HCT116 (cell line): ENCODE results near the gene WNT9A. TPM values are rescaled to one million over a fixed set of nuclear protein-coding genes. Genes with fewer than 3 reads are reported as not detected.

Experiments
- ATAC-seq: fragments of 200-7000 bp; cut with Tn5 transposase; 2 replicates; pipeline ENCODE4 v1.9.1; 2020; ENCODE audit warnings: mild to moderate bottlenecking, moderate library complexity
- BruUV-seq: library from RNA; stranded (reverse); fragments of 400-500 nt; replicated peaks from 2 replicates; lab custom pipeline; 2021; lab: Mats Ljungman, UMichigan
- CTCF ChIA-PET: fragments of 300-600 bp; sonication (Branson Sonifier 250); formaldehyde crosslinking; loops from one replicate; lab custom pipeline; 2021; ENCODE audit warnings: antibody characterized with exemption; lab: Charles Lee
- POLR2A ChIA-PET: fragments of 300-600, 350-600 bp; sonication (Branson Sonifier 250); formaldehyde crosslinking; loops from one replicate; lab custom pipeline; 2021; ENCODE audit warnings: antibody characterized with exemption; lab: Charles Lee
- RAD21 ChIA-PET, 2 experiments: fragments of 300-600 bp; sonication (Branson Sonifier 250); formaldehyde crosslinking; loops; one replicate each; lab custom pipeline; 2023; ENCODE audit warnings: low total read pairs in 2 of 2; ENCODE audit not compliant: uncharacterized antibody in 2 of 2, unreplicated experiment in 2 of 2, low non-redundant PET in 1 of 2; lab: Charles Lee
- DNase-seq: peaks from one replicate; pipeline ENCODE4 v3.0.0-alpha.2; 2010; ENCODE audit warnings: low read depth, low spot score
- H2AFZ ChIP-seq: fragments of 200-600 bp; shearing (Covaris generic), sonication (generic); 2 replicates; pipeline ENCODE4 v1.6.1; 2017; ENCODE audit warnings: low read depth, mixed run types, mixed read lengths, antibody characterized with exemption, low read length; ENCODE audit not compliant: poor library complexity, severe bottlenecking
- H3K27ac ChIP-seq: 2 replicates; pipeline ENCODE4 v1.5.1; 2012; ENCODE audit warnings: low read depth, low read length
- H3K27me3 ChIP-seq: fragments of 200-600 bp; sonication (generic); 2 replicates; pipeline ENCODE4 v1.6.1; 2016; ENCODE audit warnings: mixed run types, low read length, mixed read lengths; ENCODE audit not compliant: insufficient read depth
- H3K36me3 ChIP-seq, 2 experiments: fragments of 200-500 bp in 1 of 2; fragments of 200-600 bp in 1 of 2; sonication (Bioruptor generic) in 1 of 2; sonication (generic) in 1 of 2; 2 replicates each; pipeline versions ENCODE4 v1.5.1 to v1.6.1; 2014 to 2016; ENCODE audit warnings: low read length in 2 of 2, inconsistent platforms in 1 of 2, mixed read lengths in 1 of 2, mixed run types in 1 of 2; ENCODE audit not compliant: insufficient read depth in 2 of 2, control insufficient read depth in 1 of 2
- H3K4me1 ChIP-seq, 2 experiments: fragments of 200-600 bp in 1 of 2; sonication (generic) in 1 of 2; 2 replicates each; pipeline versions ENCODE4 v1.5.1 to v1.6.1; 2012 to 2017; ENCODE audit warnings: low read length in 2 of 2, inconsistent platforms in 1 of 2, mild to moderate bottlenecking in 1 of 2, mixed read lengths in 1 of 2, mixed run types in 1 of 2, moderate library complexity in 1 of 2; ENCODE audit not compliant: insufficient read depth in 2 of 2, control insufficient read depth in 1 of 2
- H3K4me2 ChIP-seq: fragments of 200-600 bp; sonication (generic); 2 replicates; pipeline ENCODE4 v1.6.1; 2017; ENCODE audit warnings: mixed run types, low read length, mixed read lengths
- H3K4me3 ChIP-seq, 2 experiments: fragments of 200-600 bp in 1 of 2; sonication (generic) in 1 of 2; replicated peaks in 1 of 2; 2 replicates each; pipeline ENCODE4 v1.5.1; 2011 to 2016; ENCODE audit warnings: low read length in 2 of 2, control low read depth in 1 of 2, low read depth in 1 of 2, mild to moderate bottlenecking in 1 of 2, mixed read lengths in 1 of 2, mixed run types in 1 of 2
- H3K79me2 ChIP-seq: fragments of 200-600 bp; sonication (generic); 2 replicates; pipeline ENCODE4 v1.6.1; 2017; ENCODE audit warnings: mild to moderate bottlenecking, mixed run types, low read length, moderate library complexity, mixed read lengths; ENCODE audit not compliant: insufficient read depth
- H3K9ac ChIP-seq: fragments of 200-600 bp; sonication (generic); 2 replicates; pipeline ENCODE4 v1.6.1; 2016; ENCODE audit warnings: low read length, mixed read lengths
- H3K9me2 ChIP-seq: fragments of 200-600 bp; sonication (generic), shearing (Covaris generic); 2 replicates; pipeline ENCODE4 v1.6.1; 2017; ENCODE audit warnings: mixed run types, mild to moderate bottlenecking, moderate library complexity; ENCODE audit not compliant: insufficient read depth
- H3K9me3 ChIP-seq, 2 experiments: fragments of 200-500 bp in 1 of 2; fragments of 200-600 bp in 1 of 2; sonication (Bioruptor generic) in 1 of 2; sonication (generic) in 1 of 2; 2 replicates each; pipeline ENCODE4 v1.6.1; 2014 to 2017; ENCODE audit warnings: low read length in 2 of 2, mixed read lengths in 2 of 2, inconsistent platforms in 1 of 2, low read depth in 1 of 2, mild to moderate bottlenecking in 1 of 2, mixed run types in 1 of 2, moderate library complexity in 1 of 2; ENCODE audit not compliant: control insufficient read depth in 1 of 2, insufficient read depth in 1 of 2
- H4K20me1 ChIP-seq: fragments of 200-600 bp; sonication (generic), shearing (Covaris generic); 2 replicates; pipeline ENCODE4 v1.6.1; 2017; ENCODE audit warnings: mixed run types, mild to moderate bottlenecking, moderate library complexity; ENCODE audit not compliant: insufficient read depth
- CEBPB ChIP-seq: IDR thresholded peaks from 2 replicates; pipeline ENCODE4 v1.6.1; 2012; ENCODE audit warnings: low read depth
- FOSL1 ChIP-seq: IDR thresholded peaks from 2 replicates; pipeline ENCODE4 v1.6.1; 2012; ENCODE audit warnings: low read depth
- POLR2A ChIP-seq: IDR thresholded peaks from 2 replicates; pipeline ENCODE4 v1.7.0; 2011; ENCODE audit warnings: borderline replicate concordance; ENCODE audit not compliant: insufficient read depth, insufficient read length; ENCODE audit errors: extremely low read depth
- SRF ChIP-seq: IDR thresholded peaks from 2 replicates; pipeline ENCODE4 v1.6.1; 2012; ENCODE audit warnings: low read depth
- ZBTB33 ChIP-seq: IDR thresholded peaks from 2 replicates; pipeline ENCODE4 v1.6.1; 2011; ENCODE audit warnings: mild to moderate bottlenecking, low read length, moderate library complexity; ENCODE audit not compliant: insufficient replicate concordance; ENCODE audit errors: extremely low read depth
- ZFX ChIP-seq: fragments of 450-650 bp; IDR thresholded peaks from 2 replicates; pipeline ENCODE4 v1.6.1; 2017
- intact Hi-C: fragments of 100-400 bp; cut with micrococcal nuclease; formaldehyde crosslinking; loops from 2 replicates; pipeline ENCODE4 v1.10.0; 2022
- microRNA-seq: library from miRNA; unstranded; fragments of <30 nt; microRNA quantifications from one replicate; pipeline ENCODE4, GENCODE V29; 2016; ENCODE audit warnings: borderline number of aligned reads
- total RNA-seq: library from RNA; stranded (reverse); gene quantifications from one replicate; pipeline ENCODE4 v1.2.1, GENCODE V29; 2021; ENCODE audit not compliant: unreplicated experiment

WNT9A gene
- total RNA-seq, 1 experiment from 2014 or later = 5.6 TPM

- no peaks in the 10 kb centered on the region for H3K36me3 ChIP-seq
- H3K27ac ChIP-seq = no peak overlapping the region
- TF ChIP-seq FOSL1 (no peak), CEBPB (no peak), ZBTB33 (no peak), ZFX (no peak), SRF (no peak), POLR2A (no peak)
- BruUV-seq = no TSS peak
- H3K79me2 ChIP-seq = no peaks in the 10 kb centered on the region
- H3K9ac ChIP-seq = no peak overlapping the region
- DNase-seq = no peak
- no peak overlapping the region for H2AFZ ChIP-seq
- no peaks in the 10 kb centered on the region for H4K20me1 ChIP-seq
- no peak overlapping the region for H3K4me3 ChIP-seq
- H3K9me2 ChIP-seq = no peaks in the 10 kb centered on the region
- peaks cover 0 to 11% of the 10 kb centered on the region in 2 experiments; a peak in 1 of 4 replicates for H3K9me3 ChIP-seq
- CTCF ChIA-PET = no interaction called here
- intact Hi-C loops = no loop called here
- RAD21 ChIA-PET = no interaction called here
- no peak overlapping the region for H3K4me2 ChIP-seq
- POLR2A ChIA-PET = no interaction called here
- H3K27me3 ChIP-seq = no peaks in the 10 kb centered on the region
- no peak for ATAC-seq
- H3K4me1 ChIP-seq = no peaks in the 10 kb centered on the region
These were observed 78.4 kb downstream of the WNT9A start for GRCh38 chr1:227869279-227869842.

Small RNAs within 50 kb of the gene (microRNA-seq; reads per million reads assigned to microRNA genes)
- gene MIR5008 = 7.7 reads per million, percentile 21 among the genes with 10 or more reads in this experiment

Other genes with a start within 250 kb of the WNT9A start
- 14.3 TPM for gene JMJD4, start 212.6 kb downstream of the WNT9A start, total RNA-seq
- 37.9 TPM for gene SNAP47, start 212.5 kb downstream of the WNT9A start, total RNA-seq
- not detected for gene PRSS38, start 132.3 kb downstream of the WNT9A start, total RNA-seq
- 3.7 TPM for gene WNT3A, start 59.1 kb upstream of the WNT9A start, total RNA-seq
- 394 TPM for gene ARF1, start 134.8 kb upstream of the WNT9A start, total RNA-seq
- gene C1orf35, start 155.4 kb upstream of the WNT9A start, total RNA-seq = 26.1 TPM
- gene MRPL55, start 161.4 kb upstream of the WNT9A start, total RNA-seq = 57.1 TPM
- gene GUK1, start 192.3 kb upstream of the WNT9A start, total RNA-seq = 145 TPM
- gene GJC2, start 202.0 kb upstream of the WNT9A start, total RNA-seq = 0.76 TPM
- 11.6 TPM for gene IBA57, start 217.9 kb upstream of the WNT9A start, total RNA-seq